Measurements from ENCODE around the gene SLC22A4.

DNA sequence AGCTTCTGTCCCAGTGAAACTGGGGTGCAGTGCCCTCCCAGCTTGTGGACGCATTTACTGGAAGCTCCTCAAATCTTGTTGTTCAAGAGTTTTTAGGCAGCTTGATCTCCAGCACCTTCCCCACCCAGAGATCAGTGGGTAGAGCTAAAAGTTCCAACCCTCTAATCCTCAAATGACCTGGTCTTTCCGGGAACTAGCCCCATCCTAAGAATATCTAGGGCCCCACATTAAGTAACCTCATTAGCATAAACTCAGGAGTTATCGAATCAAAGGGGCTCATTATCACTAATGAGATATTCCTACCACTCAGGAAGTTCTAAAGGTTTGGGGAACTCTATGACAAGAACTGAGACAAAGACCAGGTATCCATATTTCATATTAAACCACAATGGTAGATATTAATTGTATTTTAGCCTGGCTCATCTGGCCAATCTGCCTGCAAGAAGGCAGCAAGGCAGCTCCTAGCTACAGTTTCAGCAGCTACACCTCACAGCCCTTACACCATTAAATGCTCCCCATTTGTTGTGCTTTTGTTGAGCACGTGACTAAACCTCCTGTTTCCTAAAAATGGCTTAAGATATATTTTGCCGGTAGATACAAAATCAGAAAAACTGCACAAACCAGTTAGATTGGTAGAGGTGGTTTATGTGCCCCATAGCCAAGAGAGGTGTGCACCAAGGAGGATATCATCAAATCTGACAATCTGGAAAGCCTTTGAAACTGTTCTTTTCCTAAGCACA is 50.8 kb downstream of the SLC22A4 start:
- TF ChIP-seq POLR2A (IDR thresholded peaks at IDR 0.05; ENCODE audit: low read depth, low read length) (no peak), POLR2AphosphoS5 (IDR thresholded peaks at IDR 0.05; ENCODE audit: low read depth, low read length) (no peak)
